HG02571 (cell line): ENCODE data around the gene GRIN2A.

Experiments used
- ATAC-seq: cut with Tn5 transposase; IDR thresholded peaks from one replicate; pipeline ENCODE4 v1.9.1; 2021; ENCODE audit warnings: mild to moderate bottlenecking, moderate library complexity; ENCODE audit not compliant: unreplicated experiment

The GRIN2A gene

GRCh38 chr16:10182222-10183053 is at the start of gene GRIN2A:
TSS of gene GRIN2A (minus strand) at chr16:10182428. CDS start at chr16:10180411, 2,017 bp downstream.
- ATAC-seq: no peak

- ATAC-seq: no peak
These were observed 49.3 kb upstream of the GRIN2A start for GRCh38 chr16:10231563-10231962.

GRCh38 chr16:10228779-10229178 is 46.6 kb upstream of the GRIN2A start:
- ATAC-seq: no peak

GRCh38 chr16:10226987-10227306 is 44.7 kb upstream of the GRIN2A start:
- no peak for ATAC-seq

GRCh38 chr16:10226141-10226986 is 44.1 kb upstream of the GRIN2A start:
- ATAC-seq: no peak

- ATAC-seq: no peak
These were observed 43.4 kb upstream of the GRIN2A start for GRCh38 chr16:10225653-10226052.

GRCh38 chr16:10224850-10225249 is 42.6 kb upstream of the GRIN2A start:
- no peak for ATAC-seq

GRCh38 chr16:10220942-10221341 is 38.7 kb upstream of the GRIN2A start:
- no peak for ATAC-seq

GRCh38 chr16:10219742-10220141 is 37.5 kb upstream of the GRIN2A start:
- ATAC-seq: no peak

GRCh38 chr16:10218490-10219206 is 36.4 kb upstream of the GRIN2A start:
- no peak for ATAC-seq

- ATAC-seq: no peak
These were observed 31.5 kb upstream of the GRIN2A start for GRCh38 chr16:10213748-10214147.

- no peak for ATAC-seq
These were observed 28.7 kb upstream of the GRIN2A start for GRCh38 chr16:10210944-10211343.

GRCh38 chr16:10206865-10207264 is 24.6 kb upstream of the GRIN2A start:
- ATAC-seq: no peak

GRCh38 chr16:10206215-10206614 is 24.0 kb upstream of the GRIN2A start:
- no peak for ATAC-seq

GRCh38 chr16:10205688-10206087 is 23.5 kb upstream of the GRIN2A start:
- no peak for ATAC-seq

- ATAC-seq: no peak
These were observed 20.4 kb upstream of the GRIN2A start for GRCh38 chr16:10202649-10203048.

- ATAC-seq: no peak
These were observed 18.7 kb upstream of the GRIN2A start for GRCh38 chr16:10200637-10201586.

- no peak for ATAC-seq
These were observed 14.8 kb upstream of the GRIN2A start for GRCh38 chr16:10196999-10197398.

GRCh38 chr16:10191096-10191495 is 8.9 kb upstream of the GRIN2A start:
- no peak for ATAC-seq

- ATAC-seq: no peak
These were observed 7.7 kb upstream of the GRIN2A start for GRCh38 chr16:10189861-10190390.
